Smooth muscle cell (in vitro differentiated cells): ENCODE measurements around the gene SENP1. TPM values are rescaled to one million over a fixed set of nuclear protein-coding genes. Genes with fewer than 3 reads are reported as not detected.

ENCODE experiments used
- DNase-seq: peaks from one replicate; lab custom pipeline; 2025; ENCODE audit not compliant: unreplicated experiment; lab: John Stamatoyannopoulos, UW
- H2AFZ ChIP-seq: fragments of 200-600 bp; sonication (generic); 2 replicates; pipeline ENCODE4 v1.6.0; 2016; ENCODE audit warnings: antibody characterized with exemption, low read depth, mild to moderate bottlenecking
- H3F3A ChIP-seq: fragments of 200-600 bp; sonication (generic); 2 replicates; pipeline ENCODE4 v1.6.0; 2017; ENCODE audit warnings: antibody characterized with exemption, low read depth
- H3K27ac ChIP-seq: fragments of 200-600 bp; sonication (generic); 2 replicates; pipeline ENCODE4 v1.5.1; 2016; ENCODE audit warnings: low read depth, mild to moderate bottlenecking
- H3K27me3 ChIP-seq: fragments of 200-600 bp; sonication (generic); 2 replicates; pipeline ENCODE4 v1.6.1; 2016; ENCODE audit warnings: low read depth, mild to moderate bottlenecking
- H3K36me3 ChIP-seq: fragments of 200-600 bp; sonication (generic); 2 replicates; pipeline ENCODE4 v1.5.1; 2016; ENCODE audit warnings: low read depth
- H3K4me1 ChIP-seq: fragments of 200-600 bp; sonication (generic); 2 replicates; pipeline ENCODE4 v1.5.1; 2016; ENCODE audit warnings: low read depth
- H3K4me2 ChIP-seq: fragments of 200-600 bp; sonication (generic); 2 replicates; pipeline ENCODE4 v1.6.0; 2016; ENCODE audit warnings: mild to moderate bottlenecking
- H3K4me3 ChIP-seq: fragments of 200-600 bp; sonication (generic); 2 replicates; pipeline ENCODE4 v1.5.1; 2016; ENCODE audit warnings: mild to moderate bottlenecking
- H3K79me2 ChIP-seq: fragments of 200-600 bp; sonication (generic); 2 replicates; pipeline ENCODE4 v1.6.0; 2016; ENCODE audit warnings: low read depth, mild to moderate bottlenecking
- H3K9ac ChIP-seq: fragments of 200-600 bp; sonication (generic); 2 replicates; pipeline ENCODE4 v1.6.0; 2016; ENCODE audit warnings: low read depth
- H3K9me3 ChIP-seq: fragments of 200-600 bp; sonication (generic); replicated peaks from 2 replicates; pipeline ENCODE4 v1.5.1; 2016; ENCODE audit warnings: low read depth
- H4K20me1 ChIP-seq: fragments of 200-600 bp; sonication (generic); 2 replicates; pipeline ENCODE4 v1.6.0; 2016; ENCODE audit warnings: low read depth
- CTCF ChIP-seq: fragments of 200-600 bp; sonication (generic); IDR thresholded peaks from 2 replicates; pipeline ENCODE4 v1.5.1; 2017; ENCODE audit warnings: borderline replicate concordance, mild to moderate bottlenecking, antibody characterized with exemption; ENCODE audit not compliant: insufficient read depth, poor library complexity, severe bottlenecking
- WGBS: methylation state at CpG from one replicate; pipeline ENCODE4 v1.1.7; 2016; ENCODE audit warnings: low lambda C conversion rate; 5-methylcytosine and 5-hydroxymethylcytosine counted together
- polyA plus RNA-seq: library from polyadenylated mRNA; unstranded; fragments of >200 nt; fragmentation: Nextera tagmentation; extraction: Ambion mirVana; gene quantifications from 2 replicates; pipeline ENCODE4 v1.2.1, GENCODE V29; 2016
- total RNA-seq: library from RNA; depleted of rRNA; stranded (reverse); fragments of >200 nt; gene quantifications from 2 replicates; pipeline ENCODE4 v1.2.3, GENCODE V29; 2014

The SENP1 gene
- total and polyA plus RNA-seq, 2 experiments from 2014 or later, result 6.7 to 25.8 TPM

GRCh38 chr12:48054955-48055821, 50.7 kb downstream of the SENP1 start:
- no peak for TF ChIP-seq CTCF
- no peaks in the 10 kb centered on the region for H3K9me3 ChIP-seq
- no peak overlapping the region for H3K4me3 ChIP-seq
- peaks cover 19% of the 10 kb centered on the region for H3K36me3 ChIP-seq
- H3F3A ChIP-seq, result no peaks in the 10 kb centered on the region
- no peaks in the 10 kb centered on the region for H3K79me2 ChIP-seq
- WGBS, result 99% methylated on average over 12 of the region's 12 CpGs
- no peak overlapping the region for H3K27ac ChIP-seq
- no peaks in the 10 kb centered on the region for H3K4me1 ChIP-seq
- no peak for DNase-seq
- H2AFZ ChIP-seq, result no peak overlapping the region
- no peak overlapping the region for H3K9ac ChIP-seq
- no peaks in the 10 kb centered on the region for H4K20me1 ChIP-seq
- H3K4me2 ChIP-seq, result no peak overlapping the region
- H3K27me3 ChIP-seq, result no peaks in the 10 kb centered on the region

- Histone ChIP-seq H3K79me2 (no peaks in the 10 kb centered on the region), H3F3A (no peaks in the 10 kb centered on the region), H3K4me3 (no peak overlapping the region), H3K27ac (no peak overlapping the region), H3K36me3 (peaks cover 7% of the 10 kb centered on the region), H2AFZ (no peak overlapping the region), H4K20me1 (no peaks in the 10 kb centered on the region), H3K9ac (no peak overlapping the region), H3K27me3 (no peaks in the 10 kb centered on the region), H3K4me1 (no peaks in the 10 kb centered on the region), H3K9me3 (no peaks in the 10 kb centered on the region), H3K4me2 (no peak overlapping the region)
- WGBS, result 97% methylated on average over 4 of the region's 4 CpGs
- TF ChIP-seq CTCF, result no peak
- no peak for DNase-seq
These were observed 52.0 kb downstream of the SENP1 start for GRCh38 chr12:48053883-48054282.

- Histone ChIP-seq H4K20me1 (no peaks in the 10 kb centered on the region), H3K36me3 (peaks cover under 1% of the 10 kb centered on the region), H3K9me3 (no peaks in the 10 kb centered on the region), H3K9ac (no peak overlapping the region), H3F3A (no peaks in the 10 kb centered on the region), H3K27ac (no peak overlapping the region), H2AFZ (no peak overlapping the region), H3K4me1 (no peaks in the 10 kb centered on the region), H3K27me3 (no peaks in the 10 kb centered on the region), H3K4me2 (no peak overlapping the region), H3K79me2 (no peaks in the 10 kb centered on the region), H3K4me3 (no peak overlapping the region)
- WGBS, result 95% methylated on average over 3 of the region's 3 CpGs
- no peak for DNase-seq
- TF ChIP-seq CTCF, result no peak
These were observed 52.8 kb downstream of the SENP1 start for GRCh38 chr12:48053122-48053521.

GRCh38 chr12:48051681-48052080, 54.2 kb downstream of the SENP1 start:
- DNase-seq, result no peak
- Histone ChIP-seq H3K9ac (no peak overlapping the region), H4K20me1 (no peaks in the 10 kb centered on the region), H3K79me2 (no peaks in the 10 kb centered on the region), H3K9me3 (no peaks in the 10 kb centered on the region), H3K4me3 (no peak overlapping the region), H3K4me2 (no peak overlapping the region), H3K36me3 (peaks cover 3% of the 10 kb centered on the region), H3K27ac (no peak overlapping the region), H3K4me1 (no peaks in the 10 kb centered on the region), H2AFZ (no peak overlapping the region), H3K27me3 (no peaks in the 10 kb centered on the region), H3F3A (no peaks in the 10 kb centered on the region)
- TF ChIP-seq CTCF, result no peak
- 93% methylated on average over 2 of the region's 2 CpGs for WGBS
